ENCODE data around the gene NRP1.
"Not testable (repeated sequence)": the region's sequence is repeated elsewhere in the genome, so short reads cannot be mapped to it uniquely, and the experiment has no call there.

The NRP1 gene

DNA sequence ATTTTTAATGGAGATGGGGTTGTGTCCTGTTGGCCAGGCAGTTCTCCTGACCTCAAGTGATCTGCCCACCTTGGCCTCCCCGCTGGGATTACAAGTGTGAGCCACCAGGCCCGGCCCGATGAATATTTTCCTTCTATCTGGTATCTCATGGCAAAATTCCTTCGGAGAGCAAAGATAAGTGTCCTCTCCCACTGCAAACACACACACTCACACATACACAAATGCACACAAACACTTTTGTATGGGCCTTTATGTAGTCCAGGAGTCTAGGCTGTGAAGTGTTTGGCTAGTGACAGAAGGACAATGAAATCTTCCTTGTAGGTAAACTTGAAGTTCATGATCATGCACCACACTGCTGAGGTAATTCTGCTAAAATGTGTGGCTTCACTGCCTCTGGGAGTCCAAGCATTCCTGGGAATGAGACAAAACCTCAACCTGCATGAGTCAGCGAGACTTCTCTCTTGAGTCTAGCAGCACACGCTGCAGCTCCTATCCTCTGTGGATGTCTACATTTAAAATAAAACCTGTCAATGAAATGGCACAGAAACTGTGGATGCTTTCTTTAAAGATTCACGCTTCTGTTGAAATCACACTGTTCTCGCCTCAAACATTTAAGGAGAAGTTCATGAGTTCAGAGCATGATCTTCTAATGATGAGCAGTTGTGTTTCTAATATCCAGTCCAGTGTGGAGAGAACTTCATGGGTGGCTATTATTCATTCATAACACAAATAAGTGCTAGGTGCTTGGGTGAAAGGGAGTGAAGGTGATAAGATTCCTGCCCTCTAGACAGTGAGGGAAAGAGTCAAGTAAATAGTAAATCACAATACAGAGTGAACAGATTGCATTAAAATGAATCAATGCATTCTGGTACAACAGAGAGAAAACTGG lies 96.5 kb downstream of the NRP1 start:
- peak; percentile 93 for DNase-seq (ENCODE audit: low read depth)

GRCh38 chr10:33236916-33237315 lies 97.6 kb downstream of the NRP1 start:
- DNase-seq (ENCODE audit: low read depth) = no peak

DNA sequence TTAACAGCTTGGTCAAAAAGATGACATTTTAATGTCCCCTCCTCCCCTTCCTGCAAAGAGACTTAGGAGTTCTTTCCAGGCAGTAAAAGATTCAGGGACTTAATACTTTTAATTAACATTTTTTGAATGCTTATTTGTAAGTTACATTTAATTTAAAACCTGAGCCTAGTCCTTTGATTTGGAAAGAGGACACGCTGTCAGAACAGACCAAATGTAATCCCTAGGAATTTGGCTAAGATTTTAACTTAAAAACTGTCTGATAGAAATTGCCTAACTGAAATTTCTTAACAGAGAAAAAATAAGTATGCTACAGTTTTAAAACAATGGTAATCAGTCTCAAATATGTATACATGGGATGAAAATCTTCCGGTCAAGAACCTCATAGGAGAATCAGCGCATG lies 98.5 kb downstream of the NRP1 start:
- DNase-seq (ENCODE audit: low read depth) = no peak

DNA sequence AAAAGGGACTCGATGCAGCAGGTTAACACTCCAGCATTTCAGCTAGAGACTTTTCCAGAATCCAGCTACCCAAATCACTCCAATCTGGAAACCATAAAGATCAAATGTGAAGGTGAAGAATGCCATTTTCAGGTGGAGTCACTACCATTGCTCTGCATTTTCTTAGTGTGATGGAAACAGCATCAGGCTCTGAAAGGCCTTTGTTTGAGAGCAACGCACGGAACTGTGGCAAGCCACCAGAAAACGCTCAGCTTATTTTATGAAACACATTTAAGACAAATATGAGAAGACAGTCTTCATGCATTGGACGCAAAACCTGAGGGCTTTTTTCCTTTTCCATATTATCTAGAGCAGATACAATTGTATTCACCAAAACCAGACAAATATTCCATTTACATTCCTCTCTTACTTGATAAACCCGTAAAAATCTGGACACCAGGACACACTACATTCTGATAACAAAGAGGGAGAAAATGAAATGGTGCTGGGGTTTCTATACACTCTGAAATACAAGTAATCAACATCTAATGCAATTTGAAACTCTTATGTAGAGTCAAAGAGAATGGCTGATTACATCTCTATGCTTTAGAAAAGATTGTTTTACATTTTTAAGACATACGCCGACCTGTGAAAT lies 99.1 kb downstream of the NRP1 start:
- DNase-seq (ENCODE audit: low read depth) = no peak

DNA sequence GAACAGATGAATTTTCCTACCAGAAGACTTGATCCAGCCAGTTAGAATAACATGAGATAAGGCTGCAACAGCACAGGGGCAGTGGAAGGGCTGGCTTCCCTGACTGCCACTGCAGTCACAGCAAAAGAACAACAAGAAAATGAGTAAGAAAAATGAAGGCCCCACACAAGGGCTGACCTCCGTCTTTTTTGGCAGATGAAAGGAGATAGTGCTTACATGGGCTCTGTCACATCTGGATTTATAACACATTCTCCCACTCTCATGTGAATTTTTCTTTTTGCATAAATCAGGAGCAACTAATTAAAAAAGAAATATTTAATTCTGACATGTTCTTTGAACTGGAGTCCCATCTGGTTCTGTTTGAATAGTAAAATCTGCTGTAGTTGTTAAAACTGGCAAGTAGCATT lies 99.6 kb downstream of the NRP1 start:
- no peak for DNase-seq (ENCODE audit: low read depth)

DNA sequence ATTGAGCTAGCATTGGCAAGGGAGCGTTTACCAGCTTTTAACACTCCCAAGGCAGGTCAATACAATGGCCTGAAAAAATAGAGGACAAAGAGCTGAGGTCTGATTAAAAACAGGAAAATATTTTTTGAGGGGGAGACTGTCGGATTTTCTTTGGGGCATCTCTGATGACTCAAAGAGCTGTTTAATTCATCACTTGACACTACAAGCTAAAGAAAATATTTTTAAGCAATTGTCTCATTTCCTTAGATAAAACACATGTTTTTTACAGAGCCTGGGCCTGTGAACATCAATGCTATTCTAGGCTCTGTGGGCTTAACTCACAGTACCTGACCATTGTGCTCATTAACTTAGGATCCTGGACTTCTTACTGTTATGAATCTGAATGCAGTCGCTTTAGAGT lies 100.8 kb downstream of the NRP1 start:
- no peak for DNase-seq (ENCODE audit: low read depth)

DNA sequence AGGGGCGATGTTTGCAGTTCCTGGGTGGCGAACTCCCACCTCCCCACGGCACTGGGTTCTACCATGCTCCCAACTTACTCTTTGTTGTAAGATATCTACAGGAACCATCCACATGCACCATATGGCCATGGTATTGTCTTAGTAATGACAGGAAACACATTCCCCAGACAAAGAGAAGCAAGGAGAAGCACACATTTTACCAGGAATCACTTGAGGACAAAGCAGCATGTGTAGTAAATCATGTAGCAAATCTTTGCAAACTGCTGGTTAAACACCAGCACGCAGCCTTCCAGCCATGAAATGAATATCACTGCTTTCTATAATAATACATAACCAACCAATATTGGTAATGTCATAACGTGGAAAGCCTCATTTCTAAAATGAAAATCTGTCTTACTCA lies 101.2 kb downstream of the NRP1 start:
- no peak for DNase-seq (ENCODE audit: low read depth)

DNA sequence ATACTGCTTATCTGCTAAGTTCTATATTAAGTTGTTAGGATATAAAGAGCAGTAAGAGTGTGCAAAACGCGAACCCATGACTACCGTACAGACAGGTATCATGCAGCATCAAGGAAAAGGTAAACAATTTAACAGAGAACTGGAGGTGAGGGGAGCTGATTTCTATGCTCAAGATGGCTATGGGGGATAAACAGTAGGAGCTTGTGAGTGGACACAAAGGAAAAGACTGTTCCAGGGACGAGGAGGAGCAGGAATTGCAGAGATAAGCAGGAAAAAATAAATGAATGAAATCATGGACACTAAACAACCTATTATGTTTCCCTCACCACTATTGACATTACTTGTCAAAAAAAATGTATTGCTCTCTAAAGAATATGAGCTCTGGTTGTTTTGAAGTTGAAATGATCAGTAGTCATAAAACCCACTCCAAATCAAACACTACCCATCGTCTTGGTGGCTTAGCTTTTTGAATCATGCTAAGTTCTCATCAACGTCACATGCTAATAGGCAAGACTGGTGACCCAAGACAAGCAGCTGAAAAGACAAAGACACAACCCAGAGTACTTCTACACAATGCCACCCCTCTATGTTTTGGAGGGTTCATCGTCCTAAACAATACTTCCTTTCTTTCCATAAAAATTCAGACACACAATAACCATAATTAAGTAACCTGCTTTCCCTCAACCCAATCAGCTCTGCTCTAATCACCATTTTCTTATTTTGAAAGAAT lies 102.7 kb downstream of the NRP1 start:
- DNase-seq (ENCODE audit: low read depth) = no peak

DNA sequence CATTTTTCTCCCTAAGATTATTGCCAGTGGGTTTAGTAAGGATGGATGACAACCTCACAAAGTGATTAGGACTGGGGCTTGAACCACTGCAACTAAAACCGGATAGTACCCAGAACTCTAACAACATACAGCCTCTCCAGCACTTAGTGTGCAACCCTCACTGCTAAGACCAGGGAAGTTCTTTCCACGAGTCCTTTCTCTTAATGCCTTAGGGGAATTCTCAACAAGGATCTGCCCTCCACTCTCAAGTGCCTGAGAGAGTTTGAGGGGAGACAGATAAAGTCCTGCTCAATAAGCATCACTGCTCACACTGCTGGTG lies 104.6 kb downstream of the NRP1 start:
- no peak for DNase-seq (ENCODE audit: low read depth)

GRCh38 chr10:33229252-33229948 lies 105.1 kb downstream of the NRP1 start:
- no peak for DNase-seq (ENCODE audit: low read depth)

- no peak for DNase-seq (ENCODE audit: low read depth)
These were observed 106.0 kb downstream of the NRP1 start for GRCh38 chr10:33228426-33228825.

GRCh38 chr10:33227489-33227888 lies 107.0 kb downstream of the NRP1 start:
- DNase-seq (ENCODE audit: low read depth) = no peak

- DNase-seq (ENCODE audit: low read depth) = no peak
These were observed 110.1 kb downstream of the NRP1 start for GRCh38 chr10:33224251-33224965.

- no peak for DNase-seq (ENCODE audit: low read depth)
These were observed 111.0 kb downstream of the NRP1 start for GRCh38 chr10:33223326-33224000.

DNA sequence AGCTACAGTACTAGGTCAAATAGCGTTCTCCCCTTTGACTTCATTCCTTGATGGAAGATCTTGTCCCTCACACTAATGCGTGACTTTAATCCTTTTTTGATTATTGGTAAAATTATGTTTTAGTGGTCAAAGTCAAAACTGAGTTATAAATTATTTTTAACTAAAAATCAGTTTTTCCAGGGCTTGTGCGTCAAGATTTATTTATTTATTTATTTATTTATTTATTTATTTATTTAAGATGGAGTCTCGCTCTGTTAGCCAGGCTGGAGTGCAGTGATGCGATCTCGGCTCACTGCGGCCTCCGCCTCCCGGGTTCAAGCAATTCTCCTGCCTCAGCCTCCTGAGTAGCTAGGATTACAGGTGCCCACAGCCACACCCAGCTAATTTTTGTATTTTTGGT lies 112.2 kb downstream of the NRP1 start:
- DNase-seq (ENCODE audit: low read depth) = not testable (repeated sequence)

DNA sequence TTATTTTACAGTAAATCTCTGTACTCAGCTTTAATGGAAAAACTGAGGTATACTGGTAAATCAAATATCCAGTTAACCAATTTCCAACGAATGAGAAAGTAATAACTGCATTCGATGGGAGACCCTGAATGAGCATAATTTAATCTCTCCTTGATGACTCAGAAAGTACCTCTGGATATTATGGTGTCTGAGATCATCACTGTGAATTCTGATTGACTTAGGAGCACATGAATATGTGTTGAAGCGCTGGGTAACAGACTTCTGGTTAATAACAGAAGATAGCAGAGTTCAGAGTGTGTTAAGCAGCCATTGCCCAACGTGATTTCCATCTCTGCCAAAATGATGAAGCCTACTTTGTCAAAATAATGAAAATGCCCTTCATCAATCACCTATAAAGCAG lies 116.6 kb downstream of the NRP1 start:
- DNase-seq (ENCODE audit: low read depth) = no peak

DNA sequence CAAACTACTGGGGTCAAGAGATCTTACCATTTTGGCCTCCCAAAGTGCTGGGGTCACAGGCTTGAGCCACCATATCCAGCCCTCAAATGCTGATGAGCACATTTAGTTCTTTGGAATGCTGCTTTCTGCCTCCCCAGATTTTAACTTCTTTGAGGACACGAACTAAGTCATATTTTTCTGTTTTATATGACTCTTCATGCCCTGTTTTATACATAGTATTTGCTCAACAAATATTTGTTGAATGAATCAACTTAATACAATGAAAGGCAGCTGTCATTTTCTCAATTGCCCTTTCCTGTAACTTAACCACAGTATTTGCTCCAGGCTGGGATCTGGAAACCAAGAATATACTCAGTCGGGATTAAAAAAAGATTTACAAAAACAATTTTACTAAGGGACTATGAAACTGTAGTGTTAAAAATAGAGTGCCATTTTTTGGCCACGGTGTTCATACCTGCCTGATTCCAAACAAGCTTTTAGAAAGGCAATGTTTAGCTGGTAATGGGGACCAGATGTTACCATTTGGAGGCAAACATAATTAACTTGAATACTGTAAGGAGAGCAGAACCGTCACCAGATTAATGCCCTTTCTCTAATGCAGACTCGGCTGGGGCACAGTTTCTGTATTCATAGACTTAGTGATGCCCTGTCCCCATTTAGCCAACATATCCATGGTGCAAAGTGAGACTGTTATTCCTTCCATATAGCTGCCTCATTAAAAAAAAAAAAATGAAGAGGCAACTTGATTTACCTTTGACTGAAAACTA lies 117.6 kb downstream of the NRP1 start:
- no peak for DNase-seq (ENCODE audit: low read depth)

DNA sequence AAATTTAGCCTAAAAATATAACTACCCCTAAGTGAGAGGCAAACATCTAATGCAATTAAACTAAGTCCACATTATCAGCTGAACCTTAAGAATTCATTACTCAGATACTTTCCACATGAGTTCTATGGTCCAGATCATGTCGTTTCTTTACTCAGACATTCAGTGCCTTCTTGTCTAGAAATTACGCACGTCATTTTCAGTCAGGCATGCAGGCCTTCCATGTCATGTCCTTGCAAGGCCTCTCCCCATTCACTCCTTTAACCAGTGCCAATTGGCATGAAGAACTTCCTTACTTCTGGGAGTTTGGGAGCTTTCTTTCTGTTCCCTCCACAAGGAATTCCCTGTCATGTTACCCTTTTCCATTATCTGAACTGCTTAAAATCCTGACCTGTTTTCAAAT lies 118.8 kb downstream of the NRP1 start:
- no peak for DNase-seq (ENCODE audit: low read depth)

DNA sequence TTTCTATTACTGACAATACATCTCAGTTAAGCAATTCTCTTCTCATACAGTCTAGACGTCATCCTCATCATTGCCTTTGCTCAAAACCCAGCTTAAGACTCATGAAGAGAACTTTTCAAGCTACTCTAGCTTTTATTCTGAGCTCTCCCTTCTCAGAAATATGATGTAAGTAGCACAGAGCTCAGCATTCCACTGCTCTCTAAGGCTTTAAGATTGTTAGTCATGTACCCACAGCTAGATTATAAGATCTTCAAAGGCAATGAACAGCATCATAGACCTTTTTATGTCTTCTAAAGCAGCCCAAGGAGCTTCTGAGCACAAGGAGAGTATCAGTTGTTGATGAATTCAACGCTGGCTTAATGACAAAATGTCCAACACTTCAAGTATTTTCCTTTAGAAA lies 119.3 kb downstream of the NRP1 start:
- no peak for DNase-seq (ENCODE audit: low read depth)

DNA sequence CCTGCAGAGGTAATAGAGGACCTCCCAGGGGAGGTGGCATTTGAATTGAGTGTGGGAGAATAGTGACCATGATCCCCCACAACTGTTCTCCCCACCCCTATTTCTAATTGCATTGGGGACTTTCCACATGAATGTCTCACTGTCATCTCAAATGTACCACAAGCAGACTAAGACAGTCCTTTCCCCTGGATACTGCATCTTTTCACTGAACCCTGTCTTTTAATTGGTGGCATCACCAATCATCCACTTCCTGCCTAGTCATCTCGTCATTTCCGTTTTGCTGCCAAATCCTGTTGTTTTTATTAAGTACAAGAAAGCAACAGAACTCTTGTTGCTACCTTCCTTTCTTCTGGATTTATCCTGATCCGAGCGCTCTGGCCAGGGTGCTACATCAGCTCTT lies 120.3 kb downstream of the NRP1 start:
- no peak for DNase-seq (ENCODE audit: low read depth)

All from GM04504 (cell line).